Heart left ventricle (tissue), 16 donors: ENCODE data around the gene PDE5A. TPM values are rescaled to one million over a fixed set of nuclear protein-coding genes. Genes with fewer than 3 reads are reported as not detected.

Source experiments
- ATAC-seq, 4 donors: fragments of 200-7000 bp; cut with Tn5 transposase; one replicate each; pipeline ENCODE4 v1.9.1; 2020 to 2022; ENCODE audit warnings: moderate library complexity in 4 of 4, mild to moderate bottlenecking in 3 of 4, moderate number of reproducible peaks in 1 of 4
- DNase-seq, 5 donors: peaks; one replicate each; pipeline ENCODE4 v3.0.0-alpha.2; 2020
- H3K27ac ChIP-seq, 12 donors: fragments of 200-600 bp; sonication (generic) in 4 of 12; one replicate each; pipeline versions ENCODE4 v1.5.0 to v1.8.0; 2016 to 2022; ENCODE audit warnings: mild to moderate bottlenecking in 2 of 12
- H3K27me3 ChIP-seq, 9 donors: fragments of 200-600 bp; sonication (generic) in 2 of 9; one replicate each; pipeline versions ENCODE4 v1.5.1 to v1.8.0; 2016 to 2022; ENCODE audit warnings: mild to moderate bottlenecking in 3 of 9
- H3K36me3 ChIP-seq, 9 donors: fragments of 200-600 bp; sonication (generic) in 2 of 9; one replicate each; pipeline versions ENCODE4 v1.5.0 to v1.8.0; 2018 to 2022; ENCODE audit warnings: mild to moderate bottlenecking in 2 of 9
- H3K4me1 ChIP-seq, 12 donors: fragments of 200-600 bp; sonication (generic) in 4 of 12; one replicate each; pipeline versions ENCODE4 v1.5.0 to v1.8.0; 2016 to 2022; ENCODE audit warnings: mild to moderate bottlenecking in 3 of 12
- H3K4me3 ChIP-seq, 12 donors: fragments of 200-600 bp; sonication (generic) in 4 of 12; one replicate each; pipeline versions ENCODE4 v1.5.0 to v1.8.0; 2017 to 2022; ENCODE audit warnings: mild to moderate bottlenecking in 9 of 12, moderate library complexity in 4 of 12
- H3K9me3 ChIP-seq, 12 donors: fragments of 200-600 bp; sonication (generic) in 4 of 12; one replicate each; pipeline versions ENCODE4 v1.5.0 to v1.8.0; 2016 to 2022; ENCODE audit warnings: mild to moderate bottlenecking in 1 of 12
- CTCF ChIP-seq, 12 donors: fragments of 200-600 bp; sonication (generic) in 4 of 12; IDR thresholded peaks; one replicate each; pipeline versions ENCODE4 v1.5.0 to v1.8.0; 2018 to 2022; ENCODE audit warnings: antibody characterized with exemption in 12 of 12, mild to moderate bottlenecking in 5 of 12
- POLR2A ChIP-seq, 2 donors: fragments of 450-650 bp; IDR thresholded peaks; one replicate each; pipeline ENCODE4 v1.6.1; 2017; ENCODE audit warnings: antibody characterized with exemption in 2 of 2, mild to moderate bottlenecking in 2 of 2, moderate library complexity in 2 of 2
- WGBS, 4 donors: extraction: QIAGEN DNeasy Blood & Tissue Kit in 2 of 4; methylation state at CpG; one replicate each; pipeline versions ENCODE4 v1.1.5 to v1.1.7; 2013 to 2018; 5-methylcytosine and 5-hydroxymethylcytosine counted together
- intact Hi-C, 10 donors: fragments of 100-400 bp; cut with DNase I; formaldehyde crosslinking; loops; one replicate each; pipeline versions ENCODE4 v1.11.1 to v1.14.2; 2022
- polyA plus RNA-seq, 2 donors: library from polyadenylated mRNA; stranded (reverse); fragments of 200-250 nt; gene quantifications; one replicate each; pipeline ENCODE4 v1.2.3, GENCODE V29; 2013
- total RNA-seq, 9 donors: library from RNA; depleted of rRNA in 2 of 9; stranded (reverse); fragments of >200 nt in 2 of 9; fragmentation: NEBNext Ultra II Directional in 3 of 9; extraction: Animal tissue kit (Norgen Biotek cat#: 25700) in 3 of 9; gene quantifications; one replicate each; pipeline versions ENCODE4 v1.1.0 to v1.2.4, GENCODE V29; 2016 to 2023
- donor health status: ischemic (EF 13 %, LVEDD 7.1; RV severe dilation, severe dysfunction).
- donor health status: healthy with polysubstance abuse.
- donor health status: DM: no; HTN: yes; CAD: no.
- donor health status: DM: no; HTN: no; CAD: no.
- donor health status: ischemic (EF 25% LVEDD 6.9; RV normal size, moderate dysfunction).
- donor health status: ischemic (EF 25% LVEDD 5.7; RV mildly dilated, moderate dysfunction).
- donor health status: healthy.
- donor health status: DM: yes; HTN: yes; CAD: no.
- donor health status: ischemic (EF 35%, LVEDD 5.7; RV mildly dilated, moderate dysfunction).
- donor health status: nonischemic (EF 11% LVEDD 7.7; RV severe dilation, severe dysfunction).
- donor health status: DM: yes; HTN: yes; CAD: no.
- donor health status: PGD.
- donor health status: ischemic (EF 29% LVEDD 5.4; RV normal size, mild dysfunction).
- donor health status: nonischemic (EF 23%, LVEDD 6.1; RV moderate dilation, normal function).

PDE5A gene
- total and polyA plus RNA-seq, 11 donors, result 1.6 to 20.6 (median 7.3) TPM

- TF ChIP-seq CTCF (IDR thresholded peaks at IDR 0.05), result no peak
- no peak for TF ChIP-seq POLR2A (IDR thresholded peaks at IDR 0.05)
- no peak for ATAC-seq
- peaks cover 0 to 13% (median 0%) of the 10 kb centered on the region in 12 donors for H3K4me1 ChIP-seq
- no peak overlapping the region for H3K4me3 ChIP-seq
- H3K27me3 ChIP-seq, result no peaks in the 10 kb centered on the region
- WGBS, 4 donors, result 62 to 88% (median 76%) methylated on average over 1 of the region's 1 CpG
- H3K36me3 ChIP-seq, result peaks cover 0 to 73% (median 2%) of the 10 kb centered on the region in 9 donors
- no peak for DNase-seq
- H3K9me3 ChIP-seq, result no peaks in the 10 kb centered on the region
- no peak overlapping the region for H3K27ac ChIP-seq
- intact Hi-C loops, result no loop called here
Observed at GRCh38 chr4:119540249-119540648, 88.4 kb downstream of the PDE5A start.

GRCh38 chr4:119537586-119537985, 91.0 kb downstream of the PDE5A start:
- Histone ChIP-seq H3K27me3 (no peaks in the 10 kb centered on the region), H3K9me3 (no peaks in the 10 kb centered on the region), H3K27ac (no peak overlapping the region), H3K4me3 (no peak overlapping the region), H3K4me1 (peaks cover 0 to 10% (median 0%) of the 10 kb centered on the region in 12 donors), H3K36me3 (peaks cover 0 to 78% (median 3%) of the 10 kb centered on the region in 9 donors)
- TF ChIP-seq POLR2A (IDR thresholded peaks at IDR 0.05) (no peak), CTCF (IDR thresholded peaks at IDR 0.05) (no peak)
- intact Hi-C loops, result no loop called here
- WGBS, 4 donors, result 96 to 97% (median 97%) methylated on average over 1 of the region's 1 CpG
- DNase-seq, result no peak
- no peak for ATAC-seq

- DNase-seq (no peak), ATAC-seq (no peak)
- no peaks in the 10 kb centered on the region for H3K27me3 ChIP-seq
- H3K4me3 ChIP-seq, result no peak overlapping the region
- H3K9me3 ChIP-seq, result no peaks in the 10 kb centered on the region
- 82 to 87% (median 84%) methylated on average over 6 of the region's 6 CpGs for WGBS, 4 donors
- peak overlapping the region in 1 of 12 donors; percentile 12 for H3K27ac ChIP-seq
- peaks cover 0 to 10% (median 0%) of the 10 kb centered on the region in 12 donors for H3K4me1 ChIP-seq
- H3K36me3 ChIP-seq, result peaks cover 0 to 79% (median 3%) of the 10 kb centered on the region in 9 donors
- intact Hi-C loops, result no loop called here
- TF ChIP-seq POLR2A (IDR thresholded peaks at IDR 0.05) (no peak), CTCF (IDR thresholded peaks at IDR 0.05) (no peak)
Observed at GRCh38 chr4:119536572-119537528, 91.8 kb downstream of the PDE5A start.

DNA sequence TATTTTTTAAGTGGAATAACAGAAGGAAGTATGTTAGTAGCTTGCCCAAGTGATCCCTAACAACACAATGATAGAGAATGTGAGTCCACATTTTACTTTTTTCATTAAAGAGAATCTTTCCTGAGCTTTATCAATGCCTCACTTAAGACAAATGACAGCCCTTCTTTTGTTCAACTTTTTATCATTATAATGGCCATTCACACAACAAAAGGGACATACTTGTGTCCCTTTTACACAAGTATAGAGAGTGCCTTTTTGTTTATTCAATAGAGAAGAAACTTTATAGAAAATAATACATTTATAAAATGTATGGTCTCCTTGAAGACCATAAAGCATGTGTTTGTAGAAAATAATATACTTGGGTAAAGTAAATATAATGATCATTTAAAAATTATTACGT, 96.3 kb downstream of the PDE5A start:
- Histone ChIP-seq H3K36me3 (peaks cover 0 to 52% (median 9%) of the 10 kb centered on the region in 9 donors), H3K4me1 (peaks cover 0 to 11% (median 0%) of the 10 kb centered on the region in 12 donors), H3K9me3 (no peaks in the 10 kb centered on the region), H3K27ac (peak overlapping the region in 1 of 12 donors; percentile 14), H3K4me3 (no peak overlapping the region), H3K27me3 (no peaks in the 10 kb centered on the region)
- ATAC-seq (no peak), DNase-seq (no peak)
- intact Hi-C loops, result no loop called here
- WGBS, 4 donors, result 82 to 87% (median 84%) methylated on average over 1 of the region's 1 CpG
- TF ChIP-seq POLR2A (IDR thresholded peaks at IDR 0.05), result no peak
- no peak for TF ChIP-seq CTCF (IDR thresholded peaks at IDR 0.05)
